ENCODE results near the gene PCDHGA3.
"Not testable (repeated sequence)": the region's sequence is repeated elsewhere in the genome, so short reads cannot be mapped to it uniquely, and the experiment has no call there.

PCDHGA3 gene

GRCh38 chr5:141349917-141350619 is 6.4 kb downstream of the PCDHGA3 start, which contains the start of gene PCDHGB1:
Gene PCDHGB1, plus strand, starts transcription at chr5:141350099. Its CDS starts 162 bp downstream, at chr5:141350261.
- no peak for DNase-seq

GRCh38 chr5:141351591-141351990 is 8.0 kb downstream of the PCDHGA3 start:
- DNase-seq: no peak

DNA sequence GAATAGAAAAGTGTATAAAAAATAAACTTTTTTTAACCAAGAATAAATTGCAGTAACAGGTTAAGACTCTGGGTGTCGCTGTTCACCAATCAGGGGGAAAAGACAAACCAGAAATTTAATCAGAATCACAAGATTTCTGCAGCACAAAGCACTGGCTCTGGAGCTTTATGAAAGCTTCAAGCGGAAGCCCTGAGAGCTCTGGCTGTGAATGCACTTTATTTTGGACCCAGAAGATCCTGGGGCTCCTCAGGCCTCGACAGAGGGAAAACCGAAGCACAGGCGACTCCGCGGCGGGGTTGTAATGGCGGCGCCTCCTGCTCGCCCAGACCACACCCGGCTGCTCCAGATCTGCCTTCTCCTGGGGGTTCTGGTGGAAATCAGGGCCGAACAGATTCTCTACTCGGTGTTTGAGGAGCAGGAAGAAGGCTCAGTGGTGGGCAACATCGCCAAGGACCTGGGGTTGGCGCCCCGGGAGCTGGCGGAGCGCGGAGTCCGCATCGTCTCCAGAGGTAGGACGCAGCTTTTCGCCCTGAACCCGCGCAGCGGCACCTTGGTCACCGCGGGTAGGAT is 11.4 kb downstream of the PCDHGA3 start, which contains the start of gene PCDHGA4:
Gene PCDHGA4, plus strand, starts transcription at position 122 of the 570 bp plus-strand sequence. Its CDS starts 87 bp downstream, at position 209.
- no peak for DNase-seq

DNA sequence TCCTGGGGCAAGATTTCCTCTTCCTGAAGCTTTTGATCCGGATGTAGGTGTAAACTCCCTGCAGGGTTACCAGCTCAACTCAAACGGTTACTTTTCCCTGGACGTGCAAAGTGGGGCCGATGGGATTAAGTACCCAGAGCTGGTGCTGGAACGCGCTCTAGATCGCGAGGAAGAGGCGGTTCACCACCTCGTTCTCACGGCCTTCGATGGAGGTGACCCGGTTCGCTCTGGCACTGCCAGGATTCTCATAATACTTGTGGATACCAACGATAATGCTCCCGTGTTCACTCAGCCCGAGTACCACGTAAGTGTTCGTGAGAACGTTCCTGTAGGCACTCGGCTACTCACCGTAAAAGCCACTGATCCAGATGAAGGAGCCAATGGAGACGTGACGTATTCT is 12.0 kb downstream of the PCDHGA3 start:
- DNase-seq: no peak

- DNase-seq: no peak
These were observed 12.5 kb downstream of the PCDHGA3 start for GRCh38 chr5:141356133-141356532.

DNA sequence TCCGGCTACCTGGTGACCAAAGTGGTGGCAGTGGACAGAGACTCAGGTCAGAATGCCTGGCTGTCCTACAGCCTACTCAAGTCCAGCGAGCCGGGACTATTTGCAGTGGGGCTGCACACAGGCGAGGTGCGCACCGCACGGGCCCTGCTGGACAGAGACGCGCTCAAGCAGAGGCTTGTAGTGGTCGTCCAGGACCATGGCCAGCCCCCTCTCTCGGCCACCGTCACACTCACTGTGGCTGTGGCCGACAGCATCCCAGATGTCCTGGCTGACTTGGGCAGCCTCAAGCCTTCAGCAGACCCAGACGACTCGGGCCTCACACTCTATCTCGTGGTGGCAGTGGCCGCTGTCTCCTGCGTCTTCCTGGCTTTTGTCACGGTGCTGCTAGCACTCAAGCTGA is 13.3 kb downstream of the PCDHGA3 start:
- DNase-seq: no peak

DNA sequence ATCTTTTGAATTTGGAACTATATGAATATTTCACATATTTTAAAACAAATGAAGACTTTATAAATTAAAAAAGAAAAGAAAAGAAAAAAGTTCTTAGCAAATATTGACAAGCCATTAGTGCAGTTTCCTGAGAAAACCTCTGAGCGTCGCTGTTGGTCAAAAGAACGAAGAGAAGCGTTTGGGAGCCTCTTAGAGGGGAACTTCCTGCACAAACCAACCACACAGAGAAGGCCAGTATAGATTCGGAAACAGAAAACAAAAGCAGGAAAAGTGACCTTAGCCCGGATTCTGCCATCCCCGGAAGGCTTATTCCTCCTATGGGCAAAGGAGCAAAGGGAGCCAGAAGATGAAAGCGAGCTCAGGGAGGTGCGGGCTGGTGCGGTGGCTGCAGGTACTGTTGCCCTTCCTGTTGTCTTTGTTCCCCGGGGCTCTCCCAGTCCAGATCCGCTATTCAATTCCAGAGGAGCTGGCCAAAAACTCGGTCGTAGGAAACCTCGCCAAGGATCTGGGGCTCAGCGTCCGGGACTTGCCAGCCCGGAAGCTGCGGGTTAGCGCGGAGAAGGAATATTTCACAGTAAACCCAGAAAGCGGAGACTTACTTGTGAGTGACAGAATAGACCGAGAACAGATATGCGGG is 16.3 kb downstream of the PCDHGA3 start, which contains the start of gene PCDHGB2:
Gene PCDHGB2, plus strand, starts transcription at position 205 of the 637 bp plus-strand sequence. Its CDS starts 142 bp downstream, at position 347.
- DNase-seq: no peak

DNA sequence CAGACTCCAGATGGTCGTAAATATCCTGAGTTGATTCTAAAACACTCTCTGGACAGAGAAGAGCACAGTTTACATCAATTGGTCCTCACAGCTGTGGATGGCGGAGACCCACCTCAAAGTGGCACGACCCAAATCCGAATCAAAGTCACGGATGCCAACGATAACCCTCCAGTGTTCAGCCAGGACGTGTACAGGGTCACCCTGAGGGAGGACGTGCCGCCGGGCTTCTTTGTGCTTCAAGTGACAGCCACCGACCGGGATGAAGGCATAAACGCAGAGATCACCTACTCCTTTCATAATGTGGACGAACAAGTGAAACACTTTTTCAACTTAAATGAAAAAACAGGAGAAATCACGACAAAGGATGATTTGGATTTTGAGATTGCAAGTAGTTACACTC is 17.1 kb downstream of the PCDHGA3 start:
- no peak for DNase-seq

DNA sequence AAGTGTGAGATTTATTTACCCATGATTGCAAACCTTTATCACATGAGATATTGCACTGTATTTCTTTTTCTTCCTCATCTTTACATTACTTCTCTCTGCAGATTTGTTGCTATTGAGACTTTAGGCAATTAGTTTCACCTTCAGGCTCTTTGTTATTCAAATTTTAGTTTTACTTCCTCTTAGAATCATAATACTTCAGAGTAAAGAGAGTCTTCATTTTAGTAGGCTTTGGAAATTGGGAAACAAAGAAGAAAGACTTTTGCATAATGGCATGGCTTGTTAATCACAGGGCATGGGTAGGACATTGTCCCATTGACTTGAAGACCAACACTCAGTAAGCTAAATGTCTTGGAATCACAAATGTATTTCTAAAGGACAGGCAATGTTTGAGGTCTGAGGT is 19.1 kb downstream of the PCDHGA3 start:
- no peak for DNase-seq

- no peak for DNase-seq
These were observed 20.5 kb downstream of the PCDHGA3 start, which contains the start of gene PCDHGA5 for GRCh38 chr5:141363952-141364660. Gene PCDHGA5, plus strand, starts transcription at chr5:141364162. Its CDS starts 169 bp downstream, at chr5:141364331.

- no peak for DNase-seq
These were observed 22.6 kb downstream of the PCDHGA3 start for GRCh38 chr5:141366016-141366896.

GRCh38 chr5:141369994-141370848 is 26.6 kb downstream of the PCDHGA3 start, which contains the start of gene PCDHGB3:
Gene PCDHGB3, plus strand, starts transcription at chr5:141370242. Its CDS starts 153 bp downstream, at chr5:141370395.
- peak; percentile 27 for DNase-seq

DNA sequence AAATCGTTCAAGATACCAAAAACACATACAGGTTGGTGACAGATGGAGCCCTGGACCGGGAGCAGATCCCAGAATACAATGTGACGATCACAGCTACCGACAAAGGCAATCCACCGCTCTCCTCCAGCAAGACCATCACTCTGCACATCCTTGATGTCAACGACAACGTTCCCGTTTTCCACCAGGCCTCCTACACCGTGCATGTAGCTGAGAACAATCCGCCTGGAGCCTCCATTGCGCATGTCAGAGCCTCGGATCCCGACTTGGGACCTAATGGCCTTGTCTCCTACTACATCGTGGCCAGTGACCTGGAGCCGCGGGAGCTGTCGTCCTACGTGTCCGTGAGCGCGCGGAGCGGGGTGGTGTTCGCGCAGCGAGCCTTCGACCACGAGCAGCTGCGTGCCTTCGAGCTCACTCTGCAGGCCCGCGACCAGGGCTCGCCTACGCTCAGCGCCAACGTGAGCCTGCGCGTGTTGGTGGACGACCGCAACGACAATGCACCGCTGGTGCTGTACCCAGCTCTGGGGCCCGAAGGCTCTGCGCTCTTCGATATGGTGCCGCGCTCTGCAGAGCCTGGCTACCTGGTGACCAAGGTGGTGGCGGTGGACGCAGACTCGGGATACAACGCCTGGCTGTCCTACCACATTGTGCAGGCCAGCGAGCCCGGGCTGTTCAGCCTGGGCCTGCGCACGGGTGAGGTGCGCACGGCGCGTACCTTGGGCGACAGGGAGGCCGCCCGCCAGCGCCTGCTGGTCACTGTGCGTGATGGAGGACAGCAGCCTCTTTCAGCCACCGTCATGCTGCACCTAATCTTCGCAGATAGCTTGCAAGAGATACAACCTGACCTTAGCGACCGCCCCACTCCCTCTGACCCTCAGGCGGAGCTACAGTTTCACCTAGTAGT is 28.2 kb downstream of the PCDHGA3 start:
- no peak for DNase-seq

DNA sequence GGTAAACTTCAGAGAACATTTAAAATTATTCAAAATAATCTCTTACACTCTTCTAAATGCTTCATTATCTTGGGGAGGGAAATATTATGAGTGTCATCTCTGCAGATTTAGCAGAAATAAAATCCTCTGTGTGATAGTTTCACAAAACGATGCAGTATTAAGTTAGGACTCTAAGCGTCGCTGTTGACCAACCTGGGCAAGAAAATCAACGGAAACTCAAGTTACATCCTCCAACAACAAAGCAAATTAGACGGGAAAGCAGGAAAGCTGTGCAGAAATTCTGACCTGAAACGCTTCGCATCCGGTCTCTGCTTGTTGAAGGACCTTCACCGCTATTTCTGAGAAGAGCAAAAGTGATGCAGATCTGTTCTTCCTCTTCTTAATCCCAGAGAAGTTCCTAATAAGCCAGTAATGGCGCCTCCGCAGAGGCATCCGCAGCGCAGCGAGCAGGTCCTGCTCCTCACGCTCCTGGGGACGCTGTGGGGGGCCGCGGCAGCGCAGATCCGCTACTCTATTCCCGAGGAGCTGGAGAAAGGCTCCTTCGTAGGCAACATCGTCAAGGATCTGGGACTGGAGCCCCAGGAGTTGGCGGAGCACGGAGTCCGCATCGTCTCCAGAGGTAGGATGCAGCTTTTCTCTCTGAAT is 30.2 kb downstream of the PCDHGA3 start, which contains the start of gene PCDHGA6:
Gene PCDHGA6, plus strand, starts transcription at position 219 of the 645 bp plus-strand sequence. Its CDS starts 193 bp downstream, at position 412.
- no peak for DNase-seq

GRCh38 chr5:141374627-141375026 is 31.0 kb downstream of the PCDHGA3 start:
- DNase-seq: no peak

DNA sequence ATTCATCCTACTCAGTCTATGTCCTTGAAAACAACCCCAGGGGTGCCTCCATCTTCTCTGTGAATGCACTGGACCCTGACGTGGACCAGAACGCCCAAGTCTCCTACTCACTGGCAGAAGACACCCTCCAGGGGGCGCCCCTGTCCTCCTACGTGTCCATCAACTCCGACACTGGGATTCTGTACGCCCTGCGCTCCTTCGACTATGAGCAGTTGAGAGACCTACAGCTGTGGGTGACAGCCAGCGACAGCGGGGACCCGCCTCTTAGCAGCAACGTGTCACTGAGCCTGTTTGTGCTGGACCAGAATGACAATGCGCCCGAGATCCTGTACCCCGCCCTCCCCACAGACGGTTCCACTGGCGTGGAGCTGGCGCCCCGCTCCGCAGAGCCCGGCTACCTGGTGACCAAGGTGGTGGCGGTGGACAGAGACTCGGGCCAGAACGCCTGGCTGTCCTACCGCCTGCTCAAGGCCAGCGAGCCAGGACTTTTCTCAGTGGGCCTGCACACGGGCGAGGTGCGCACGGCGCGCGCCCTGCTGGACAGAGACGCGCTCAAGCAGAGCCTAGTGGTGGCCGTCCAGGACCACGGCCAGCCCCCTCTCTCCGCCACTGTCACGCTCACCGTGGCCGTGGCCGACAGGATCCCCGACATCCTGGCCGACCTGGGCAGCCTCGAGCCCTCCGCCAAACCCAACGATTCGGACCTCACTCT is 32.0 kb downstream of the PCDHGA3 start:
- not testable (repeated sequence) for DNase-seq

DNA sequence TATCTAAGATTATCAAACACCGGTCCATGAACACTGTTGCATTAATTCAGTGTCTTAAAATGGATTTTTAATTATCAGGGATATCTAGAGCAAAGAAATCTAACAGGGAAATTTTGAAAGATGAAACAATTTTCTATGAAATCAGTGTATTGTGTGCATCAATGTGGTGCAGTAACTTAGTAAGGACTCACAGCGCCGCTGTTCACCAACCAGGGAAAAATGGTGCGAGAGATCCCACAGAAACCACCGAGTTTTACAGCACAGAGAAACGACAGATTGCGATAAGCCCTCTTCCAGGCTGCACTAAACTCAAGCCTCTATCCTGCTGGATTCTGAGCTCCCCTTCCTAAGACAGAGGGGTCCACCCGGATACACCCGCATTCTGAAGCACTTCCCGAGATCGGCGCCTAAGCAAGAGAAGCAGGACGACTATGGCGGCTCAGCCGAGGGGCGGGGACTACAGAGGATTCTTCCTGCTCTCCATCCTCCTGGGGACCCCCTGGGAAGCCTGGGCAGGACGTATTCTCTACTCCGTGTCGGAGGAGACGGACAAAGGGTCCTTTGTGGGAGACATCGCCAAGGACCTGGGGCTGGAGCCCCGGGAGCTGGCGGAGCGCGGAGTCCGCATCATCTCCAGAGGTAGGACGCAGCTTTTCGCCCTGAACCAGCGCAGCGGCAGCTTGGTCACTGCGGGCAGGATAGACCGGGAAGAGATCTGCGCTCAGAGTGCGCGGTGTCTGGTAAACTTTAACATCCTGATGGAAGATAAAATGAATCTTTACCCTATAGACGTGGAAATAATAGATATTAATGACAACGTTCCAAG is 39.1 kb downstream of the PCDHGA3 start, which contains the start of gene PCDHGA7:
Gene PCDHGA7, plus strand, starts transcription at position 274 of the 826 bp plus-strand sequence. Its CDS starts 158 bp downstream, at position 432.
- no peak for DNase-seq

Measured in central memory CD4-positive, alpha-beta T cell (primary cell).